Measurements from ENCODE around the gene BSG. TPM values are rescaled to one million over a fixed set of nuclear protein-coding genes. Genes with fewer than 3 reads are reported as not detected.
"Not testable (repeated sequence)": the region's sequence is repeated elsewhere in the genome, so short reads cannot be mapped to it uniquely, and the experiment has no call there.

Gene BSG
- total RNA-seq, 4 donors from 2014 or later: 211 to 305 (median 280) TPM

DNA sequence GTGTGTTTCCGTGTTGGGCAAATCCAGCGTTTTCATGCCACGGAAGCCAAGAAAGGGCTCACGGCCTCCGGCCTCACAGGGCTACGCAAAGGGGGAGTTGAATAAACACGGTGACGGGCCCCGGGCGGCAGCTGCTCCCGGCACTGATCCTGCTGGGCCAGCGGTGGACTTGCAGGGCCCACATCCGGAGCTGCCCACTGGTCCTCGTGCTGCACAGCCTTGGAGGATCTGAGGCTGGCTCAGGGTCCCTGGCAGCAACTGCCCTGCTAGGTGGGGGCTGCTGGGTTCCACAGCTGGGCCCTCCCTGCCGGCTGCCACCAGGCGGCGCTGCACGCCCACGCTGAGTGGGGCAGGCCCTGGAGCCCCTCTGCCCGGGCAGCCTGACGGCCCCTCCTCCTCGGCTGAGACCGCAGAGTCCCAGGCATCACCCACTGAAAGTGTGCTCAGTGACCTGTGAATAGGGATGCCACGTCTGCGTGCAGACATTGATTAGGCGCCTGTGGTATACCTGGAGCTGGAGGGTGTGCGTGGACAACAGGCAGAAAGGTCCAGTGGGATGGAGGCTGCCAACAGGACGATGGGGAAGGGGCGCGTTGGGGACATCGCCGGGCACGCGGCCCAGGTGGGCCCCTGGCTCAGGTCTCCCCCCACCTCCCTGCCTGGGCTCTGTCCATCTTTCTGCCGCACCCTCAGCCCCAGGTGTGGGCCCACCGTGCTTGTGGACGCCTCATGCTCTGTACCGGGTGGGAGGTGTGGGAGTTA lies 12.0 kb downstream of the BSG start:
- no peaks in the 10 kb centered on the region for H3K36me3 ChIP-seq
- TF ChIP-seq, protein P1, sequence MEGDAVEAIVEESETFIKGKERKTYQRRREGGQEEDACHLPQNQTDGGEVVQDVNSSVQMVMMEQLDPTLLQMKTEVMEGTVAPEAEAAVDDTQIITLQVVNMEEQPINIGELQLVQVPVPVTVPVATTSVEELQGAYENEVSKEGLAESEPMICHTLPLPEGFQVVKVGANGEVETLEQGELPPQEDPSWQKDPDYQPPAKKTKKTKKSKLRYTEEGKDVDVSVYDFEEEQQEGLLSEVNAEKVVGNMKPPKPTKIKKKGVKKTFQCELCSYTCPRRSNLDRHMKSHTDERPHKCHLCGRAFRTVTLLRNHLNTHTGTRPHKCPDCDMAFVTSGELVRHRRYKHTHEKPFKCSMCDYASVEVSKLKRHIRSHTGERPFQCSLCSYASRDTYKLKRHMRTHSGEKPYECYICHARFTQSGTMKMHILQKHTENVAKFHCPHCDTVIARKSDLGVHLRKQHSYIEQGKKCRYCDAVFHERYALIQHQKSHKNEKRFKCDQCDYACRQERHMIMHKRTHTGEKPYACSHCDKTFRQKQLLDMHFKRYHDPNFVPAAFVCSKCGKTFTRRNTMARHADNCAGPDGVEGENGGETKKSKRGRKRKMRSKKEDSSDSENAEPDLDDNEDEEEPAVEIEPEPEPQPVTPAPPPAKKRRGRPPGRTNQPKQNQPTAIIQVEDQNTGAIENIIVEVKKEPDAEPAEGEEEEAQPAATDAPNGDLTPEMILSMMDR (IDR thresholded peaks at IDR 0.05): peak; percentile 52 to 72 (median 66)
- TF ChIP-seq POLR2A (IDR thresholded peaks at IDR 0.05): no peak

DNA sequence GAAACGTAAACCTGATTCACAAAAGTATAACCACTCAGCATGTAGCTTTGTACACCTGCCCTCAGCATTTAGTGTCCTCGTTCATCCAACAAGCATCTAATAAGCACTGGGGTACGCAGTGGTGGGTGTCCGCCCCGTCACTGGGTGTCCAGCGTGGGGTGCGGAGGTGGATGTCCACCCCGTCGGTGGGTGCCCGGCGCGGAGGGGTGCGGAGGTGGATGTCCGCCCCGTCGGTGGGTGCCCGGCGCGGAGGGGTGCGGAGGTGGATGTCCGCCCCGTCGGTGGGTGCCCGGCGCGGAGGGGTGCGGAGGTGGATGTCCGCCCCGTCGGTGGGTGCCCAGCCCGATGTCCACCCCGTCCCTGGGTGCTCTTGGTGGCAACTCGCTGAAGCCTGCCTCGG lies 12.8 kb downstream of the BSG start:
- H3K9me3 ChIP-seq; H3K4me1 ChIP-seq; H3K36me3 ChIP-seq; intact Hi-C loops (cut with DNase I; ENCODE audit: low total_unique reads); DNase-seq; H3K4me3 ChIP-seq; H3K27ac ChIP-seq: not testable (repeated sequence)
- peaks cover 0 to 15% of the 10 kb centered on the region in 2 donors for H3K27me3 ChIP-seq

More for the DNA sequence above, 12.0 kb downstream of the BSG start:
- Histone ChIP-seq H3K4me1 (peaks cover 0 to 4% of the 10 kb centered on the region in 2 donors), H3K27me3 (peaks cover 0 to 15% of the 10 kb centered on the region in 2 donors), H3K4me3 (no peak overlapping the region), H3K9me3 (no peaks in the 10 kb centered on the region), H3K27ac (no peak overlapping the region)
- intact Hi-C loops (cut with DNase I; ENCODE audit: low total_unique reads): no loop called here
- peak in 1 of 2 donors; percentile 45 for DNase-seq

DNA sequence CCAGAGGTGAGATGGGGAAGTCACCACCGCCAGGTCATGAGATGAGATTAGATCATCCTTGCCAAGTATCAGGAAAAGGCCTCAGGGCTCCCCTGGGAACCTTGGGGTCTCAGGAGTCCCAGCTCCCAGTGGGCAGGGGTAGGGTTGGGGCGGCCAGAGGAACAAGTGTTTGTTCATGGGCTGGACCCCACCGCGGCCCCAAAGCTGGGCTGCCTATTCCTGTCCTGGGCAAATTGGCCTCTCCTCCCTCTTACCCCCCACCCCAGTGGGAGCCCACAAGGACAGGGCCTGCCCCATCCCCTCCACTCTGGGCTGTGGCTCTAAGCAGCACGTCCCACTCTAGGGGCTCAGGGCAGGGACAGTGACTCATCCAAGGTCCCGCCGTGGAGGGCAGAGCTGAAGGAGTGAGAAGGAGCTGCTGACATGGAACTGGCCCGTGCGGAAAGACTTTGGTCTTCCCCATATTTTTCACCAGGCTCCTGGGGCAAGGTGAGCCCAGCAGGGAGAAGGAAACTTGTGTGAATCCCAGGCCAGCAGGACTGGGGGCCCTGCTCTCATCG lies 13.2 kb downstream of the BSG start:
- intact Hi-C loops (cut with DNase I; ENCODE audit: low total_unique reads): no loop called here
- no peak for DNase-seq
- Histone ChIP-seq H3K27me3 (peaks cover under 1 to 15% of the 10 kb centered on the region in 2 donors), H3K27ac (no peak overlapping the region), H3K4me3 (no peak overlapping the region), H3K9me3 (no peaks in the 10 kb centered on the region), H3K4me1 (peaks cover 0 to 10% of the 10 kb centered on the region in 2 donors), H3K36me3 (no peaks in the 10 kb centered on the region)
- no peak for TF ChIP-seq POLR2A (IDR thresholded peaks at IDR 0.05)
- TF ChIP-seq, protein P1 (IDR thresholded peaks at IDR 0.05): no peak

DNA sequence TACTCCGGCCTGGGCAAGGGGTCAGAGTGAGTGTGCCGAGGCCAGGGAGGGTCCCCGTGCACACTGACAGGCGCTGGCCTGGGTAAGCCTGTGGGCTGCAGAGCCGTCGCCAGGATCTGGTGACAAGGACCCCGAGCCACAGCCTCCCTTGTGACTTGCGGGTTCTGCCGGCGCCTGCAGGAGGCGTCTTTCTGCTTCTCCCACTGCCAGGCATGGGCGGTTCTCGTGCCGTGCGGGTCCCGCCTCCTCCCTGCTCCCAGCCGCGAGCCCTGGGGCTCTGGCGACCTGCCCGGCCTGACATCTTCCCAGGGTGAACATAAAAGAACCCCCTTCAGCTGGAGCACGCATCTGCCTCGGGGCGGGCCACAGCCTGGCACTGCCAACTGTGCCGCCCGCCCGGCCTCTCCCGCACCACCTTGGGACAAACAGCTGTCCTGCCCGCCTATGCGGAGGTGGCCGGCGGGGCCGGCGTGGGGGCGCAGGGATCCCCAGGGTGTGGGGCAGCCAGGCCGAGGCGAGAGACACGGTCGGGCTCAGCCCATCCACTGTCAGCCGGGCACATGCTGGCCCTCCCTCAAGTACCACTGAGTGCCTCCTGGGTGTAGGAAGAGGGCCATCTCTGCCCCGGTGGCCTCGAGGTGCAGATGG lies 15.8 kb downstream of the BSG start:
- Histone ChIP-seq H3K27me3 (peaks cover 16 to 21% of the 10 kb centered on the region in 2 donors), H3K9me3 (no peaks in the 10 kb centered on the region), H3K36me3 (no peaks in the 10 kb centered on the region), H3K4me3 (no peak overlapping the region), H3K27ac (no peak overlapping the region), H3K4me1 (peaks cover 0 to 14% of the 10 kb centered on the region in 2 donors)
- TF ChIP-seq, protein P1 (IDR thresholded peaks at IDR 0.05): no peak
- no peak for TF ChIP-seq POLR2A (IDR thresholded peaks at IDR 0.05)
- intact Hi-C loops (cut with DNase I; ENCODE audit: low total_unique reads): no loop called here
- DNase-seq: no peak

DNA sequence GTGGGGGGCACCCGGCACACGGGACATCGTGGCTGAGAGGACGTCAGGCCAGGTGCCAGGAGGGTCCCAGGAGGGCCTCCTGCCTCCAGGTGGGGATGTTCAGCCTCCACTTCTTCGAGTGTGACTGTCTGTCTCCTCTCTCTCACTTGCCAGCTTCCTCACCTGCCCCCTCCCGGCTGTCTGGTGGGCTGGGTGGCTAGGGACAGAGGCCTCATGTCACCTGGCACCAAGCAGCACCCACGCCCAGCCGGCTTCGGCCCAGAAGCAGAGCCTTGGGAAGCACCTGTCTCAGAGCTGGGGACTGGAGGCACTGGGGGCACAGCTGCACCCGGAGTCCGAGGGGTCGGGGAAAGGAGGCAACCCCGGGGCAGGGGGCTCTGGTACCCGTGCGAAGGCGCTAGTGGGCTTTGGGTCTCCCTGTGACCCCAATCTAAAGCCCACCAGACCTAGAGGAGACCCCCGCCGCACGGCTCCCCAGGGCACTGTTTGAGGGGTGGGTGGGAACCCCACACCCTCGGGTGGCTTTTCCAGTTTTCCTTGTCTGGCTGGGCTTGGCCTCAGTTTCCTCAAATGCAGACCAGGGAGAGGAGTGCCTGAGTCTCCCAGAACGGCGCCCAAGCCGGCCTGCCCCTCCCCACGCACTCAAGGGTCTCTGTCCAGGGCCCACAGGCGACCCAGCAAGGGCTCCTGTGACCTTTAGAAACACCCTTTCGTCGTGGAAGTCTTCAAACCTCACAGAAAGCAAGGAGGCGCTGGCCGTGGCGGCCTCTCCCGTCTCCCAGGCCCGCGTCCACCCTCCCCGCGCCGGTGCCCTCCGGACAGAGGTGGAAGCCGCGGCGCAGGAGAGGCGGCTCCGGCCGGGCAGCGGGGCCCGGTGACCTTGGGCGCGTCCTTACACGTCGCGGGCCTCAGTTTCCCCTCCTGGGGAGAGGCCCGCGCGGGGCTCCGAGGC lies 16.6 kb downstream of the BSG start:
- intact Hi-C loops (cut with DNase I; ENCODE audit: low total_unique reads): no loop called here
- no peak overlapping the region for H3K27ac ChIP-seq
- peaks cover 0 to 14% of the 10 kb centered on the region in 2 donors for H3K4me1 ChIP-seq
- no peak for TF ChIP-seq POLR2A (IDR thresholded peaks at IDR 0.05)
- TF ChIP-seq, protein P1 (IDR thresholded peaks at IDR 0.05): no peak
- no peak overlapping the region for H3K4me3 ChIP-seq
- no peaks in the 10 kb centered on the region for H3K9me3 ChIP-seq
- H3K36me3 ChIP-seq: no peaks in the 10 kb centered on the region
- no peak for DNase-seq
- peaks cover 16 to 21% of the 10 kb centered on the region in 2 donors for H3K27me3 ChIP-seq
